GM21390 (cell line): ENCODE results near the gene PHLPP1.
A peak's percentile ranks its signal among the peaks of the same experiment; 100 is the strongest.

ENCODE experiments used
- ATAC-seq: cut with Tn5 transposase; IDR thresholded peaks from one replicate; pipeline ENCODE4 v1.9.1; 2021; ENCODE audit not compliant: unreplicated experiment

The PHLPP1 gene

GRCh38 chr18:62933261-62933887 is 218.0 kb downstream of the PHLPP1 start:
- ATAC-seq: no peak

DNA sequence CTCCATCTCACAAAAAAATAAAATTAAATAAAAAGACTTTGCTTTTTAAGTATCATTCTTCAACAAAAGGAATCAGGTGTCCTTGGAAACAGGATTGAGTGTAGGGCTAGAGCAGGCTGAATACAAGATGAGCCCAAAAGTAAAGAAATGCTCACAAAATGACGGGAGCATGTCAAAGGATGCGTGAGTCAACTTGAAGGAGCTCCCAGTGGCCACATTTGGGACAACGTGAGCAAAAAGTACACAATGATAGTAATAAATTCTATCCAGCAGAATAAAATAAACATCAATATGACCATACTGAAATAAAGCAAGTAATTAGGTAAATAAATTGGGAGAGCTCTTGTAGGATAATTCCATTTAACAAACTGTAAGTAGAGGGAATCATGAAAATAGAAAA is 220.7 kb downstream of the PHLPP1 start:
- no peak for ATAC-seq

GRCh38 chr18:62937065-62937464 is 221.7 kb downstream of the PHLPP1 start:
- no peak for ATAC-seq

- no peak for ATAC-seq
These were observed 222.7 kb downstream of the PHLPP1 start for GRCh38 chr18:62938006-62938405.

DNA sequence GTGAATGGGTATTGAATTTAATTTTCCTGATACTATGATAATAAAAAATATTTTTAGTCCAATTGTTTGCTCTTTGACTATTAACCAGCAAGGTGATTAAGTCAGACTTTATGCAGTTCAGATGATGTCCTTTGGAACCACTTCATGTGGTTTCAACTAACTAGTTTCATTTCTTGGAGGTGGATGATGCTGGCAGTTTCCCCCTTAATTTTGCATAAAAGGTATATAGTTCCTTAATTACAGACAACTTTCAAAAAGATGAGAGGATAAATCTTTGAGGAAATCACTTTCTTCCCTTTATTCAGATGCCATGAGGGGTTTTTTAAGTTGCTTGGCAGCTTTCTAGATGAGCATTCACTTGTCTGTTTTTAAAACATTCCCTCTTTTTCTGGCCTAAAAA is 223.1 kb downstream of the PHLPP1 start:
- ATAC-seq: peak; percentile 85

DNA sequence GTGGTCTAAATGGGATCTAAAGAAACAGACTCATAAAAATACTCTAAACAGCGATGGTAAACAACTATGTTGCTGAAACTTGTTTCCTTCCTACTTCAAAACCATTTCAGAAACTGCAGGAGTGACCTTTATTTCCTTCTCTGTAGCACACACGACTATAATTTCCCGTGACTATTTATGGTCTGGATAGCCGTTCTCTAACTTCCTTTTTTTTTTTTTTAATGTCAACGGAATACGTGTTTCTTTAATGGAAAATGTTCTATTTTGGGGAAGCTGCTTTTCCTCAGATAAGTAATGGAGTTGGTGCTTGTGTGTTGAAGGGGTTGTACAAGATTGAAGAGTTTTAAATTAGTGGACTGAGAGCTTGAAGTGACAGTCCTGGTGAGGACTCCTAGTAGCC is 224.1 kb downstream of the PHLPP1 start:
- ATAC-seq: no peak

DNA sequence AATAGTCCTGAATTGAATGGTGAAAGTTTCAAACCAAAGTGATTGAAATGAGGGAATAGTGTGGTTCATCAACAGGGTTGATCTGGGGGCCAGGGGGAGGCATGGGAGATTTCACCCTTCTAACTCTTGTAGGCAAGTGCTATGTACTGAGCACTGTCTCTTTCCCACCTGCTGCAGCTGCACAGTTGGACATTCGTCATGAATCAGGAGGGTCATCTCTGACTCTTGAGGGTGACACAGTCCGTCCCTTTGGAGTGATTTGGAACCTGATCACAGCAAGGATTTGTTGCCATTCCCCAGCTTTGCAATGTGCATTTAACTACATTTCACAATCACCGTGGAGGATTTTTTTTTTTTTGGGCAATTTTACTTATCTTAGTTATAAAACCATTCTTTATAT is 224.6 kb downstream of the PHLPP1 start:
- ATAC-seq: no peak

DNA sequence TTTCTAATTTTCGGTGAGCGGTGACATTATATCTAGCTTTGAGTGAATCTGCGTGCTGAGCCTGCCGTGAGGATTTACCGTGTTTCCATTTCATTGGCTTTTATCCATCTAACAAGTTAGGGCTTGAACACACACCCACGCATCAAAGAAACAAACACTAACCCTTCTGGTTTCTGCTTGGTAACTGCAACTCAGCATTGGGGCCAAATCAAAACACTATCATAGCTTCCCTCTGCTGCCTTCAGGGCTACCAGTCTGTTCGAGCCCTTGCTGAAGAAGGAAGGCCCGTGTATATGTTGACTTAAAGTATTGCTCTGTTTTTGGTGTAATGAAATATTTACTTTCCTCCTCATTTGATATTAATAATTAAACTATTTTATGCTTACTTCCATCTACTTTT is 227.2 kb downstream of the PHLPP1 start:
- ATAC-seq: no peak

DNA sequence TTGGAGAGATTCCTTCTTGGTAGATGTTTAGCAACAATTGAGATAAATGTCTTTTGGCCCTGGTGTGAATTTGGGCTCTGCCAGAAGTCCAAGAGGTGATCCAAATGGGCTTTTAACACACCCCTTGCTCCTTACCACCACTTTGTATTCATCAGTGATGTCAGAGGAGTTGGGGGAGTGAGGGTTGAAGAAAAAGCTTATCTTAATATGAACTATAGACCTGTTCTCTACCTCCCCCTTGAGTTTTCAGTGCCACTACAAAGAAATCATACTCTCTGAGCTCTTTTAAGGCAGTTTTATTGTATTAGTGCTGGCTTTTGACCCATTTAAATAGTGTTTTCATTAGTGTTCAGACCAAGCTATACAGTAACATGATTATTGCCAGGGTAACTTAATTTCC is 229.1 kb downstream of the PHLPP1 start:
- no peak for ATAC-seq

DNA sequence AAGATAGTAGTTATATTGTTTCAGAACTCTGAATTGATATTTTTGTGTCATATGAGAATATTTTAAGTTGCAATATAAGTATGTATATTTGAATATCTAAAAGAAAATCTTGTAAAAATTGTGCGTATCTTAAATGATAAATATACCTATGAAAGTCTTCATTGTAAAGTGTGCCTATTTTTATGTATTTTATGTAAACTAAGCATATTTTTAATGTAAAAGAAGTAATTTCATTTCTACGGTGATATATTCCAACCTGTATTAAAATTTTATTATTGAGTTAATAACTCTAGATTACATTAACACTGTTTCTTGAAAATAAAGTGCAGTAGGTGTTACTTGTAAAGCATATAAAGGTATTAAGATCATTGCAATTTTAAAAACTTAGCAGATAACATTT is 233.4 kb downstream of the PHLPP1 start:
- no peak for ATAC-seq

DNA sequence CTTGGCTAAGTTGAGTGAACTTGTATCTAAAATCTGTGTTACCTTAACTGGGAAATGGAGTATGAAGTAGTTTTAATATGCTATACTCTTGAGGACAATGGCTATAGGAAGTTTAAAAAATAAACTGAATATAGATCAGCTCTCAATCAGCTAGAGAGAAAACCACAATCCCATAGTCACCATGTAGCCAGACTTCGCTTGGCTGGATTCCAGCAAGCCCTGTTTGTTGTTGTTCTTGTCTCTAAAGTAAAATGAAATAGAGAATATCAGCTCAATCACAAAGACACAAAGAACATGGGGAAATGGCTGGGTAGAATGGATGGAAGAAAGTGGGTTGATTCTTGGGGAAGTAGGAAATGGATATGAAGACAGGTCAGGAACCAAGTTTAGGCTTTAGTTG is 234.9 kb downstream of the PHLPP1 start:
- ATAC-seq: no peak

DNA sequence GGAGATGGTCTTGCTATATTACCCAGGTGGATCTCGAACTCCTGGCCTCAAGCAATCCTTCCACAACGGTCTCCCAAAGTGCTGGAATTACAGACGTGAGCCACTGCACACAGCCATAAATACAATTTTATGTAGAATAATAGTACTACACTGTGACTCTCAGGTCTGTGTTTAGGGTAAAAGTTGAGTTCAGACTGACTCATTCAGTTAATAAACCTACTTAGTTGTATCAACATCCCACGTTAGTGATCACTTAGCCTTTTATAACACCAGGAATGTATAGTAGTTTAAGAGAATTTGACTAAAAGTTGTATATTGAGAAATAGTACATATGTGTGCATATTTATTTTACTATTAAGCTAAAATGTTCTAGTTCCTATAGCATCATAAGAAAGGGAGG is 237.5 kb downstream of the PHLPP1 start:
- ATAC-seq: no peak

DNA sequence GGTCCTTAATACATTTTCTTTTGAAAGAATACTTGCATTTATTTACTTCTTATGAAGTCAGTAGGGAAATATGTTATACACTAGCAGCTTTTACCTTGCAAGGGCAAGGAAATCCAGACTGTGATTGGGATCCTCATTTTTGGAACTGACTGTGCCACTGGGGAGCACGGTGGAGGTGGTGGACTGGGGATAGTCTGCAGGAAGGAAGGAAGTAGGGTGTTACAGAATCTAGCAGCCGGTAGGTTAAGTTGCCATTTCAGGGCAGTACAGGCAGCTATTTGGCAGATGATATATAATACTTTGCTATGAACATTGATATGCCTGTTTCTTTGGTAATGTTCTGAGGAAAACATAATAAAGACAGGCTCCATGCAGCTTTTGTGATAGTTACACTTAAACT is 238.3 kb downstream of the PHLPP1 start:
- ATAC-seq: no peak

DNA sequence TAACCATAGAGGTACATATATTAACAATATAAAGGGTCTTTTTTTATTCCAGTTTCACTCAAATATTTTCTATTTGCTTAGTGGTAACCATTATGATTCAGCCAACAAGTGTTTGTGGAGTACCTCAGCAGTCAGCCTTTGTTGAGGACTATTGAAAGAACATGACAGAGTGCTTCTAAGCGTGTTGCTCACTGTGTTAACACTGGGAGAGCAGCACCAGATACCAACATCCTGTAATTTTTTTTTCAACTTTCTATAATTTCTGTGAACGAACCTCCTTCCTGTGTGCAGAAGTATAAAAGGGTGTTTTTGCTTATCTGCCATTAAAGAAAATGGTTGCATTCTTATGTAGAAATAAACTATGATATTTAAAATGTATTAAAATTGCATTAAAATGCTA is 239.0 kb downstream of the PHLPP1 start:
- ATAC-seq: no peak

- ATAC-seq: peak; percentile 58
These were observed 242.6 kb downstream of the PHLPP1 start for GRCh38 chr18:62957885-62958472.

- no peak for ATAC-seq
These were observed 244.1 kb downstream of the PHLPP1 start for GRCh38 chr18:62959481-62959880.

DNA sequence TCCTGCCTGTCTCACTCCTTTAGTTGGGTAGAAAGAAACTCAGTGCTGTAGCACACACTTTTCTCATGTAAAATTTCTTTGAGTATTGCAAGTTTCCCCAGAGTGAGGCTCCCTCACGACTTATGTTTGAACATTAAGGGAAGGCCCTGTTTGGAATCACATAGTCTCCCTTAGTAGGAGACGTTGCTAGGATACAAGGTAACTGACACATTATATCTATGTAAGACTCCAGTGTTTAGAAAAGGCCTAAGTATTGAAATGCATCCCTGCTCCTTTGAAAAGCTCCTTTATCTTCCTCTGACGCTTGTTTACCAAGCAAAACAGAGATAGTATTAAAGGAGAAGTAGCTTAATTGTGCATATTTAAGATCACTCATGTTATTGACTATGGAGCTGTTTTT is 248.2 kb downstream of the PHLPP1 start:
- ATAC-seq: no peak

- no peak for ATAC-seq
These were observed 249.1 kb downstream of the PHLPP1 start for GRCh38 chr18:62964432-62964831.

DNA sequence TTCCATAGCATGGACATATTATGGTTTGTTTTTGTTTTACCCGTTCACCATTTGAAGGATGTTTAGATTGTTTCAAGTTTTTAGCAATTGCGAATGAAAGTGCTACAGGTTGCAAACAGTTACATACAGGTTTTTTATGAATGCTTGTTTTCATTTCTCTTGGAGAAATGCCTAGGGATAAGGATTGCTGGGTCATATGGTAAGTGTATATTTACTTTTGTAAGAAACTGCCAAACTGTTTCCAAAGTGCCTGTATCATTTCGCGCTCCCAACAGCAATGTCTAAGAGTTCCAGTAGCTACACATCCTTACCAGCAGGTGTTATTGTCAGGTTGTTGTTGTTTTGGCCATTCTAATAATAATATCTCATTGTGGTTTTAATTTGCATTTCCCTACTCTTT is 251.7 kb downstream of the PHLPP1 start:
- no peak for ATAC-seq

DNA sequence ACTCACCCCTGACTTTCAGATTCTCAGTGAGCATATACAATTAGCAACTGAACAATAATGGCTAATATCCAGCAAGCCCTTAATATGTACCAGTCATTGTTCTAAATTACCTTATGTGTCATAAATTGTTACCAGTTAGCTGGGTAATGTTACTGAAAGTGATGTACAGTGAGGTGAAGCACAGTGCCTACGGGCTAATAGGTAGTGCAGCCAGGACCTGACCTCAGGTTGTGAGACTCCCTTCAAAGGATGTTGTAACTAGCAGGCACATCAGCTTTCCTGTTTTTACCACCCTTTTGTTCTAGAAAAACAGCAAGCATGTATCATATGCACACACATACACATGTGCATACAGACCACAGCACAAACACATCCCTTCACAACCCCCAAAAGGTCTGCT is 258.3 kb downstream of the PHLPP1 start:
- ATAC-seq: no peak

- ATAC-seq: no peak
These were observed 259.0 kb downstream of the PHLPP1 start for GRCh38 chr18:62974388-62974787.

GRCh38 chr18:62974928-62975675 is 259.8 kb downstream of the PHLPP1 start:
- ATAC-seq: no peak

DNA sequence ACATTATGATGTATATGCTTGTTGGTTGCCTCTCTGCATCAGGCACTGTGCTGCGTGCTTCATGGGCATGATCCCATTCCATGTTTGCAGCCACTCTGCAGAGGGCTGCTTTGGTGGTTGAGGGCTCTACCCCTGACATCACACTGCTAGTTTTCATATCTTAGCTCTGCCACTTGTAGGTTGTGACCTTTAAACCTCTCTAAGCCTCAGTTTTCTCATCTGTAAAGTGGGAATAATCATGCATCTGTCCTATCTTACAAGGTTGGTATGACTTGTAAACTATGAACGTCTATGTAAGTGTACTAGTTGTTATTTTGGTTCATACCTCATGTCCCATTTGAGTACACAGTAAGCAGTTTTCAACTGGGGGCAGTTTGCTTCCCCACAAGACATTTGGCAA is 260.4 kb downstream of the PHLPP1 start:
- ATAC-seq: no peak
